HS-5 (cell line): ENCODE data around the gene SRGAP1.
"Not testable (repeated sequence)": the region's sequence is repeated elsewhere in the genome, so short reads cannot be mapped to it uniquely, and the experiment has no call there.

ENCODE experiments used
- DNase-seq: peaks from one replicate; pipeline ENCODE4 v3.0.0-alpha.2; 2012; ENCODE audit warnings: low read depth

The SRGAP1 gene

DNA sequence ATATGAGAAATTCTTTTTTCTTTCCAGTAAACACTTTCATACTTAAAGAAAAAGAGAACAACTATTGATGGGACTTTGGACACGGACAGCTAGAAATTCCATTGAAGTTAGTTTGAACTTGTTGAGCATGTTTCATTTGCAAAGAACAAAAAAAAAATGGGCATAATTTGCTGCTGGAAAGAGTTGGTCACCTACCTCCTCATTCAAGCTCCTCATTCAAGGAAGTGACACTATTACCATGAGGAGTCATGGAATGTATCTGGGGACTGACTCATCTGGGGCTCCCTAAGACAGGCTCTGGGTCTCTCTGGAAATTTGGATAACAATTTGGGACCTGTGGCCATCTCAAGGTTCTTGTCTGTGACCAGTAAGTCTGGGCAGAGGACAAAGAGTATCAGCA is 327.2 kb downstream of the SRGAP1 start:
- peak; percentile 73 for DNase-seq

GRCh38 chr12:64172143-64172970 is 327.9 kb downstream of the SRGAP1 start:
- no peak for DNase-seq

DNA sequence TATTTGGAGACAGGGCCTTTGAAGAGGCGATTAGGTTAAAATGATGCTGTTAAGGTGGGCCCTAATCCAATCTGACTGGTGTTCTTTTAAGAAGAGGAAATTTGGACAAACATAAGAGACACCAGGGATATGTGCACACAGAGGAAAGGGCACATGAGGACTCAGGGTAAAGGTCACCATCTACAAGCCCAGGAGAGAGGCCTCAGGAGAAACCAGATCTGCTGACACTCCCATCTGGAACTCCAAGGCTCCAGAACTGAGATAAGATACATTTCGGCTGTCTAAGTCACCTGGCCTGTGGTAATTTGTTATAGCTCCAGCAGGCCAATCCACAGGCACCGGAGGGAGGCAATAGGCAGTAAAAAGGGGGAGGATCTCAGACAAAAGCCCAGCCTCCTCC is 329.0 kb downstream of the SRGAP1 start:
- no peak for DNase-seq

DNA sequence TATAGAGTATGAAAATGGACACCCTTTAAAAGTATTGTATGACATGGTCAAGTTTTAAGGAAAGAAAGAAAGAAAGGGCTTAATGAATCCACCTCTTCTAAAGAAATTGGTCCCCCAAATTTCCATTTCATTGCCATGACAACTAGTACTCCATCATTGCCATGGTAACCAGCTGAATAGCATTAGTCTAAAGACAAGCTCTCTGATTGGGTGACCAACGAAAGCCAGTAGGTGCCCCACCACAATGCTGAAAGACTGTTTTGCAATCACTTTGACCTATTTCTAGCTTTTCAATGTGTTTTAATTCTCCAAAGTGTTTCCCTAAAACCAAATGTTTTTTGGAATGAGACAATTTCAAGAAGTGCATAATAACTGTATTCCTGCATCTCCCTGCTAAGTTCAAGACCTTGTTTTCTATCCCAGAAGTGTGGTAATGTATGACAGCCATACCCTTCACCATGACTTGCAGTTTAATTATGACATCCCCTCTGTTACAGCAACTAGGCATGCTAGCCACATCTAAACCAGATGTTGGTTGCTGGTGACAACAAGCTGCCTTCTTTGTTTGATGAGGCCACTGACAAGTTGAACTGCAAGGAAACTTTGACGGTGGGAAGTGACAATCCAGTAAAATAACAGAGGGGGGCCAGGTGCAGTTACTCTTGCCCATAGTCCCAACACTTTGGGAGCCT is 330.9 kb downstream of the SRGAP1 start:
- DNase-seq, result no peak

GRCh38 chr12:64177001-64177400 is 332.5 kb downstream of the SRGAP1 start:
- DNase-seq, result no peak

DNA sequence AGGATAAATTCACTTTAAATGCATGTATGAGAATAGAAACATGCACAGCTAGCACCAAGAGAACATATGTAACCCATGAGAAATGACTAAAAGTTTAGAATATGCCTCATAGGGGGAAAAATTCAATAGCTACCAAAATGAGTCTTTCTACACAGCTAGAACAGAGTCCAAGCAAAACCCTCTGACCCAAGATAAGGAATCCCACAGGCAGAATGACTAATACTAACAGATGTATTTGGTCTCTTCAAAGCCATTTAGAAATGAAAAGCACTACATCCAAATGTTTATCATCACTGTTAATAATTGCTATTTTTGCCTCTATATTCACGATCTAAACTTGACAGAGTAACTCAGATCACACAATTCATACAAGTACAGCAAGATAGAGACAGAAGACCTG is 333.6 kb downstream of the SRGAP1 start:
- peak; percentile 83 for DNase-seq

- no peak for DNase-seq
Observed at GRCh38 chr12:64180951-64181350, 336.5 kb downstream of the SRGAP1 start.

DNA sequence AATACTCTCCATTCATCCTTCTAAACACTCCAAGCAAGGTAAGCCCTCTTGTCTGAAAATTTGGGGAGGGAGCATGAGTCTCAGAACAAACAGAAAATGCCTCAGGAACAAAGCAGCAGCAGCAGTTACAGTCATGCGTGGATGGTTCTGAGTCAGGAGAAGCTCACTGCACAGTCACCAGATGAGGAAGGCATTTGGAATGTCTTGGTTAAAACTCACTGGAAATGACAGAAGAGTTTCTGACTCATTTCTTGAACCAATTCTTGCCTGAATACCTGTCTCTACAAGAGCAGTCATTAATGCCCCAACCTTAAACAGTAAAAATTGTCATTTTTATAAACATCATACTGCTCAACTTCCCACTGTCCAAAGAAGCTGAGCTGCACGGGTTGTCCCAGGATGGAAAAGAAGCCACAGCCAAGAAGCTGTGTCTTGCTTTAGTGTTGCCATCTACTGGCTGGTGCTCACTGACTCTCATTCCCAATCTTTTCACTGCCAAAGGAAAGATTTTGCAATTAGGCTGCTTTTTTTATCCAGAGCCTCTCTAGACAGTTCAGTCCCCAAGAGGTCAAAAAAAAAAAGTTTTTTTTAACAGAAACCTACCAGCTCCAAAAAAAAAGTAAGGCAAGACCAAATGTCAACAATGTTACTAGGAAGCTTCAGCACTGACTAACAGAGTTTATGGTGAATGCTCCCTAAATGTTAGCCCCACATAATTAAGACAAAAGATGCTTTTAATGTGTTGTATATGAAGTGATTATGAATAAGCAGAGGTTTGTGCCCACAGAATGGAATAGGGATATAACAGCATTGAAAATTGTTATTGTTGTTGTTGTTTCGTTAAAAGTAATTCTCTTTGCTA is 337.2 kb downstream of the SRGAP1 start:
- DNase-seq, result peak; percentile 99

- DNase-seq, result no peak
Observed at GRCh38 chr12:64184216-64184615, 339.7 kb downstream of the SRGAP1 start.

DNA sequence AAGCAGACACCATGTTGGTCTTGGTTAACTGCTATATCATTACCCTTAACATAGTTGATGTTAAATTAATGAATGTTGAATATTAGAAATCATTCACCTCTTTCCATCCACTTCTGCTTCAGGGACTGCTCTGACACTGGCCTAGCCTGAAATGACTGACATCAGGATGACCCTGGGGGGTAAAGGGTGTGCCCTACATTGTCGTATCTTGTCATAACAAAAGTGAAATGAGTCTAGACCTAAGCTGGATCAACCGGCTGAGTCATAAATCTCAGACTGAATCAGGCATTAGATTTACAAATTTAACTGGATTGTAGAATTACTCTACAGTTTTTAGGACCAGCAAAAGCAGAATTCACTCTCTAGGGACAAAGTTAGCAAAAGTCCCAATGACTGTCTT is 342.3 kb downstream of the SRGAP1 start:
- DNase-seq, result no peak

DNA sequence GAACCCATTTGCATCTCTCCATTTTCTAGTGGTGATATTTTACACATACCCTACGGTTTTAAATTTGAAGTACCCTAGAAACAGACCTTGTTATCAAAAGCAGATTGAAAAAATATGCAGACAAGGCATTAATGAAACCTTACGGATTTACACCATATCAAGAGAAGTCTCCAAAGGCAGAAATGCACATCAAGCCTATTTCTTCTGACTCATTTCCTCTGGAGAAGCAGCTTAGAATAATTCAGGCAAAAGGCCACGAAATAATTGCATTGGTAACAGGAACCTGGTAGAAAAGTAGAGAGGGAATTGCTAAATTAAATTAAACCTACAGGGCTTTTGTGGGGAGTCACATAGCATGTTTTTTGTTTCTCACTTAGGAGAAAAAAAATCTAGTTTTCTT is 342.9 kb downstream of the SRGAP1 start:
- DNase-seq, result peak; percentile 62

DNA sequence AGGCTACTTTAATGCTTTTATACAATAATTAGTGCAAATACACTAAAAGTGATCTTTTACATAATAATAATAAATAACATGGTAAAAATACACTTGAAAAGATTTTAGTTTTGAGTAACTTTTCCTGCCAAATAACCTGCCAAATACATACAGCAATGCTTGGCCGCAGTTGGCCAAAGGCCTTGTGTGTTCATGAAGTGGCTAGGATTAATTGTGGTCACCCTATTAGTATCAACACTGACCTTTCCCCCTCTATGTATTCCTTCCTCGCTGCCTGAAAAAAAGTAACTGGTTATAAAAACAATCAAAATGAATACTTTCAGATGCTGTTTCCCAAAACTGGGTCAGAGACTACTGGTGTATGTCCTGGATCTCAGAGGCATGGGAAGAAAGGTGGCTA is 343.3 kb downstream of the SRGAP1 start:
- no peak for DNase-seq

- DNase-seq, result no peak
Observed at GRCh38 chr12:64189530-64189929, 345.0 kb downstream of the SRGAP1 start.

DNA sequence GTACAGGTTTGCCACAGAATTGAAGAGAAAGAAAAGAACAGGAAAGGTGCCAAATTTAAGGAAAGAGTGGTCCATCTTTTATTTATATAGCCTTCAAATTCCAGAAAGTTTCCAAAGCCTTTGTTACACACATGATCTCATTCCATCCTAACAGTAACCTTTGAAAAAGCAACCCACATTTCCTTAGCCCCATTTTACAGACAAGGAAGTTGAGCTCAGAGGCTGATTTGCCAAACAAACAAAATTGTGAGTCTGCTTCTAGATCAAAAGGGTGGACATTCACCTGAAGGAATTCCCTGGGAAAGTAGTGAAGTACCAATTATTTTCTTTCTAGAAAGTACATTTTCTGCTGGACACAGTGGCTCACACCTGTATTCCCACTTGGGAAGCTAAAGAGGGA is 345.6 kb downstream of the SRGAP1 start:
- DNase-seq, result no peak

DNA sequence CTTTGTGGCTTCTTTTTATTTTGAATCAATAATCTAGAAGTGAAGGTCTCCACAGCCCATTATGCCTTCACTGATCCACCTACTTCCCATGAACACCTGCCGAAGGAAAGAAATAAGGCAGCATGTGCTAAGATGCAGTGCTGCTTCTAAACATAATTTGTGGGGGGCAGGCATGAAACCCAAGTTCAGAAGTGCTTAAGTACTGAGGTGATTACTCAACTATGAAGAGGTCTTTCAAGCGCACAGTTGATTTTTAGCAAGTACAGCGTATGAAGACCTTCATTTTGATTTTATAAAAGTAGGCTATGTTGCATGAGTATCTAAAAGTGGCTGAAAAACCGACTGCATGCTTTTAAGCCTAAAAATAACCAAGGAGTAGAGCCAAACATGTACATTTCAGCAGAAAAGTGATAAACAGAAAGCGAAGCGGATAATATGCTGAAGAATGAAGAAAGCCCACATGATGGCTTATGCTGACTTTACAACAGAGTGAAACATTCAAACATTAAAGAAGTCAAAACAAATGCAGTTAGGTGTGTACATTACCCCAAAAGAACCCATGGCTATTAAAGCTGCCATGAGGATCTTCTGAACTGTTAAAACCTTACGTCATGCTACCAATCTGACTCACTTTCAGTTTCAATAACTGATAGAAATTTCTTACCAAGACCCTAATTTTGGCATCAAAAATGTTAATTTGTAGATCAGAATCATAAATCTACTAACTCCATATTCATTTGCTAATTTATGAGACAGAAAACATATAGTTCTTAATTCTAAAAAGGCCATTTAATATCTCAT is 348.3 kb downstream of the SRGAP1 start:
- DNase-seq, result no peak

GRCh38 chr12:64193931-64194330 is 349.4 kb downstream of the SRGAP1 start:
- no peak for DNase-seq

- DNase-seq, result no peak
Observed at GRCh38 chr12:64194333-64195149, 350.0 kb downstream of the SRGAP1 start.

GRCh38 chr12:64195841-64196240 is 351.3 kb downstream of the SRGAP1 start:
- DNase-seq, result not testable (repeated sequence)

DNA sequence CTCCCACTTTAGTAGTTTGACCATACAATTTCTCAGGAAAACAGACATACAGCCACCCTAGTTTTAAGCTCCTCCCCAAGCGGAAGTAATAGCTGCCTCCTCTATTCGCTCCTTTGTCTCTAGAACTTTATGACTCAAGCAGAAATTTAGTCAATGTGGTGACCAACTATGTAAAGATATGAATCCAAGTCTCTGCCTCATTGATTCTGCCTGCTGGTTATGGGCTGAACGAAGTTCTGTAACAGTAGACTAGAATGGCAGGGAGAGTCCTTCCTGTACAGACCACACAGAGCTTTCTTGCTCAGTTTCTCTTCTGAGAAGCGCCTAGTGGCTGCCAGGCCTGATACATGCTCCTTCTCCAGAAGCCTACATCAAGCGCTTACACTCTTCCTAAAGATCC is 358.5 kb downstream of the SRGAP1 start:
- DNase-seq, result no peak

GRCh38 chr12:64203775-64204174 is 359.3 kb downstream of the SRGAP1 start:
- no peak for DNase-seq

- DNase-seq, result no peak
Observed at GRCh38 chr12:64205542-64205941, 361.0 kb downstream of the SRGAP1 start.
